ENCODE results near the gene CAGE1.

The CAGE1 gene

GRCh38 chr6:7404546-7404945 lies 15.0 kb upstream of the CAGE1 start:
- Histone ChIP-seq H3K4me1 (ENCODE audit: insufficient read depth, low read length, severe bottlenecking) (no peaks in the 10 kb centered on the region), H3K9me2 (ENCODE audit: low read depth, low read length) (no peaks in the 10 kb centered on the region), H3K9me3 (ENCODE audit: low read length) (no peaks in the 10 kb centered on the region), H3K4me3 (ENCODE audit: low read depth, low read length, poor library complexity, severe bottlenecking) (no peak overlapping the region), H4K20me1 (ENCODE audit: insufficient read depth, low read length) (no peaks in the 10 kb centered on the region), H3K9ac (ENCODE audit: low read length) (no peak overlapping the region), H3K79me2 (ENCODE audit: insufficient read depth, low read length) (no peaks in the 10 kb centered on the region), H3K27ac (ENCODE audit: low read depth, low read length, poor library complexity, severe bottlenecking) (no peak overlapping the region), H2AFZ (ENCODE audit: low read length) (no peak overlapping the region), H3K4me2 (ENCODE audit: low read length) (no peak overlapping the region), H3K27me3 (ENCODE audit: insufficient read depth, low read length) (no peaks in the 10 kb centered on the region), H3F3A (ENCODE audit: insufficient read depth, low read length) (no peaks in the 10 kb centered on the region), H3K36me3 (ENCODE audit: insufficient read depth, low read length) (peaks cover 89% of the 10 kb centered on the region)
- TF ChIP-seq EZH2 (IDR thresholded peaks at IDR 0.05; ENCODE audit: borderline replicate concordance, low read length), result no peak
- TF ChIP-seq, protein P1, sequence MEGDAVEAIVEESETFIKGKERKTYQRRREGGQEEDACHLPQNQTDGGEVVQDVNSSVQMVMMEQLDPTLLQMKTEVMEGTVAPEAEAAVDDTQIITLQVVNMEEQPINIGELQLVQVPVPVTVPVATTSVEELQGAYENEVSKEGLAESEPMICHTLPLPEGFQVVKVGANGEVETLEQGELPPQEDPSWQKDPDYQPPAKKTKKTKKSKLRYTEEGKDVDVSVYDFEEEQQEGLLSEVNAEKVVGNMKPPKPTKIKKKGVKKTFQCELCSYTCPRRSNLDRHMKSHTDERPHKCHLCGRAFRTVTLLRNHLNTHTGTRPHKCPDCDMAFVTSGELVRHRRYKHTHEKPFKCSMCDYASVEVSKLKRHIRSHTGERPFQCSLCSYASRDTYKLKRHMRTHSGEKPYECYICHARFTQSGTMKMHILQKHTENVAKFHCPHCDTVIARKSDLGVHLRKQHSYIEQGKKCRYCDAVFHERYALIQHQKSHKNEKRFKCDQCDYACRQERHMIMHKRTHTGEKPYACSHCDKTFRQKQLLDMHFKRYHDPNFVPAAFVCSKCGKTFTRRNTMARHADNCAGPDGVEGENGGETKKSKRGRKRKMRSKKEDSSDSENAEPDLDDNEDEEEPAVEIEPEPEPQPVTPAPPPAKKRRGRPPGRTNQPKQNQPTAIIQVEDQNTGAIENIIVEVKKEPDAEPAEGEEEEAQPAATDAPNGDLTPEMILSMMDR (IDR thresholded peaks at IDR 0.05; ENCODE audit: low read length), result no peak

DNA sequence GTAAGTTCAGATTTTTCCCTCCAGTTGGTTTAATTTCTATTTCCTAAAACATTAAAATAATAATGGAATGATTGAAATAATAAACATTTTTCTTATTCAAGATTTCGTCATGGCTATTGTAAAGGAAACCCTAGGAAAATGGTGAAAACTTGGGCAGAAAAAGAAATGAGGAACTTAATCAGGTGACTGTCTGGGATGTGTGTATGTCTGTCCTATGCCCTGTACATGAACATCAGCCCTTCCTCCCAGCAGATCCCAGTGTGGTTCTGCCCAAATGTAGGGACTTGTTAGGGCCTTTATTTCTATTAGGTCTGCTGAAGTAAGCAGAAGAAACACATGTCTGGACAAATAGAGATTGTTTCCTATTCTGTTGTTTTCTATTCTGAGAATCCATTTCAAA lies 13.2 kb upstream of the CAGE1 start:
- Histone ChIP-seq H4K20me1 (ENCODE audit: insufficient read depth, low read length) (no peaks in the 10 kb centered on the region), H3K4me2 (ENCODE audit: low read length) (no peak overlapping the region), H3K27ac (ENCODE audit: low read depth, low read length, poor library complexity, severe bottlenecking) (no peak overlapping the region), H3K4me1 (ENCODE audit: insufficient read depth, low read length, severe bottlenecking) (no peaks in the 10 kb centered on the region), H3K36me3 (ENCODE audit: insufficient read depth, low read length) (peaks cover 99% of the 10 kb centered on the region), H3K9me3 (ENCODE audit: low read length) (no peaks in the 10 kb centered on the region), H3K9me2 (ENCODE audit: low read depth, low read length) (no peaks in the 10 kb centered on the region), H3K27me3 (ENCODE audit: insufficient read depth, low read length) (no peaks in the 10 kb centered on the region), H3K4me3 (ENCODE audit: low read depth, low read length, poor library complexity, severe bottlenecking) (no peak overlapping the region), H3K79me2 (ENCODE audit: insufficient read depth, low read length) (no peaks in the 10 kb centered on the region), H3F3A (ENCODE audit: insufficient read depth, low read length) (no peaks in the 10 kb centered on the region), H2AFZ (ENCODE audit: low read length) (no peak overlapping the region), H3K9ac (ENCODE audit: low read length) (no peak overlapping the region)
- TF ChIP-seq, protein P1 (IDR thresholded peaks at IDR 0.05; ENCODE audit: low read length), result no peak
- TF ChIP-seq EZH2 (IDR thresholded peaks at IDR 0.05; ENCODE audit: borderline replicate concordance, low read length), result no peak

GRCh38 chr6:7401075-7401474 lies 11.5 kb upstream of the CAGE1 start:
- Histone ChIP-seq H4K20me1 (ENCODE audit: insufficient read depth, low read length) (no peaks in the 10 kb centered on the region), H3K9me3 (ENCODE audit: low read length) (no peaks in the 10 kb centered on the region), H3K9ac (ENCODE audit: low read length) (no peak overlapping the region), H3K4me3 (ENCODE audit: low read depth, low read length, poor library complexity, severe bottlenecking) (no peak overlapping the region), H3K79me2 (ENCODE audit: insufficient read depth, low read length) (no peaks in the 10 kb centered on the region), H3K4me2 (ENCODE audit: low read length) (no peak overlapping the region), H3K27ac (ENCODE audit: low read depth, low read length, poor library complexity, severe bottlenecking) (no peak overlapping the region), H3K9me2 (ENCODE audit: low read depth, low read length) (no peaks in the 10 kb centered on the region), H3F3A (ENCODE audit: insufficient read depth, low read length) (no peaks in the 10 kb centered on the region), H3K4me1 (ENCODE audit: insufficient read depth, low read length, severe bottlenecking) (no peaks in the 10 kb centered on the region), H2AFZ (ENCODE audit: low read length) (no peak overlapping the region), H3K27me3 (ENCODE audit: insufficient read depth, low read length) (no peaks in the 10 kb centered on the region), H3K36me3 (ENCODE audit: insufficient read depth, low read length) (peaks cover 97% of the 10 kb centered on the region)
- TF ChIP-seq, protein P1 (IDR thresholded peaks at IDR 0.05; ENCODE audit: low read length), result no peak
- no peak for TF ChIP-seq EZH2 (IDR thresholded peaks at IDR 0.05; ENCODE audit: borderline replicate concordance, low read length)

Data from OCI-LY1 (cell line).